Activated T-cell treated with anti-CD3 and anti-CD28 coated beads, Interleukin-2, amount 50 U/mL, for 48 hours (primary cell): ENCODE results near the gene IL17B.
A peak's percentile ranks its signal among the peaks of the same experiment; 100 is the strongest.

Source experiments
- DNase-seq, 2 experiments: peaks; one replicate each; pipeline ENCODE4 v3.0.0-alpha.2; 2020

IL17B gene

DNA sequence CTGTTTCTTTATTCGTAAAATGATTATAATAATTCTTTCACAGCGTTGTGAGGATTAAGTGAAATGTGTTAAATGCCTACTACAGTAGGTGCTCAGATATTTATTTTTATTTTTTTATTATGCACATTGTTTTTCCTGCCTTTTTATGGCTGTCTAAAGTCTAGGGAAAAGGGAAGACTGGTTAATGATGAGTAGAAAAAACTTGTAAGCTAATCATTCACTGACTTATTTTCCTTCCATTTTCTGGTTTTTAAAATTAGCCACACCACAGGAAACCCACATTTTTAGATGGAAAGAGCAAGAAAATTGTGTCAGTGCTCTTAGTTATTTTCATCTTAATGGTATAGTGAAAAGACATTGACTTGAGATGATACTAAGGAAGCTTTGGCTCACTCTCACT, 25.2 kb downstream of the IL17B start:
- no peak for DNase-seq

GRCh38 chr5:149352169-149352568, 26.9 kb downstream of the IL17B start:
- no peak for DNase-seq

GRCh38 chr5:149349382-149349781, 29.7 kb downstream of the IL17B start:
- no peak for DNase-seq

DNA sequence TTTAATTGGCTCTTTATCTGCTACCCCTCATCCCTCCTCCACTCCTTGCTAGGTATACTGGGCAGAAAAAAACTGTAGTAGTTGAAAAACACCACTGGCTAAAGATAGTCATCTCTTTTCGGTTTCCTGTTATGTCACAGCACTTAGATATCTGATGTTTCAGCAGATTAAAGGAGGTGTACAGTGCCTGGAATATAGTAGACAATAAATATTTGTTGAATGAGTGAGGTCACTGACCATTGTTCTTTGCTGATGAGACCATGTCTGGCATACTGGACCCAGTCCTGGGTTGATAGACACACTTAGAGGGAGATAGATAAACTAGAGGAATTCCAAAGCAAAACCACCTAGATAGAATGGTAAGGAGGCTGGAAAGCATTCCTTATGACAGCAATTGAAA, 30.6 kb downstream of the IL17B start:
- DNase-seq: no peak

- no peak for DNase-seq
Observed at GRCh38 chr5:149345892-149346222, 33.2 kb downstream of the IL17B start.

DNA sequence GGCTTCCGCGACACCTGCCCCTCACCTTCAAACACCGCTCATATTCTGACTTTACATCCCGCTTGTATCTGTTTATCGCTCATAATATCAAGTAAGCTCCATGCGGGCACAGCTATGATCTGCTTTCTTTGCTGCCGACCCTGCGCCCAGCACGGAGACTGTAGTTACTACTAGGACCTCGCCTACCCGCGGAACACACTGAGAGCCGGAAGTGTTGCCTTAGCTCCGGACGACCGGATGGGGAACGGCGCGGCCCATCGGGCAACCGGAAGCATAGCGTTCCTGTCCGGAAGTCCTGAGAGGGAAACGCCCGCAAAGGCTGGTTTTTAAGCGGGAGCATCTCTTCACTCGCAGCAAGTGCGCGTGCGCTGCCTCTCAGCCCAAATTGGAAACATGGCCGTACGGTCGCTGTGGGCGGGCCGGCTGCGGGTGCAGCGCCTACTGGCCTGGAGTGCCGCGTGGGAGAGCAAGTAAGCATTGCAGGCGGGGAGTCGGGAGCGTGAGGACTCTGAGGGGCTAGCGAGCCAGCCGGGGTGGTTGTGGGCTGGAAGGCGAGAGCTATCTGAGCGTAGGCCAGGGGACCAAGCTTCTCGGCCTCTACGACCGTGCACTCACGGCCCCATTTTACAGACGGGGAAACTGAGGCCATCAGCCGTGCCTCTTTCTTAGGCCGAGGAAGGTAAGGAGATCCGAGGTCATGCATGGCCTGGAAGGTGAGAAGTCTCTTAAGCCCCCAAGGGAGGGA, 33.8 kb downstream of the IL17B start, which contains the start of gene GRPEL2:
TSS of gene GRPEL2 (plus strand) at position 353 of the 745 bp plus-strand sequence. CDS start at position 394, 41 bp downstream.
- peak; percentile 95 for DNase-seq

- DNase-seq: no peak
Observed at GRCh38 chr5:149344151-149344550, 34.9 kb downstream of the IL17B start.

- DNase-seq: no peak
Observed at GRCh38 chr5:149341876-149342275, 37.2 kb downstream of the IL17B start.

GRCh38 chr5:149340920-149341319, 38.2 kb downstream of the IL17B start:
- no peak for DNase-seq

DNA sequence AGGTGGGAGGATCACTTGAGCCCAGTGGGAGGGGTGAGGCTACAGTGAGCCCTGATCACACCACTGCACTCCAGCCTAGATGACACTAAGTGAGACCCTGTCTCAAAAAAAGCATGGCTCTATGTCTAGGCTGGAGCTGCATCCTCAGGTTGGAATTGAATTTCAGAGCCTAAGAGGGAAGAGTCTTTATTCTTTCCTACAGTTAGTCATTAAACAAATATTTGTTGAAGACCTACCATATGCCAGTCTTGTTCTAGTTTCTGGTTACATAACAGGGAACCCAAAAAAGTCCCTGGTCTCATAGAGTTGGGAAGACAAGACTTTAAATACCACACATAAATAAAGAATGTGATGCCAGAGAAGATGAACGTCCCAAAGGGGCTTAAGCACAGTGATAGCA, 40.7 kb downstream of the IL17B start:
- DNase-seq: no peak

- DNase-seq: no peak
Observed at GRCh38 chr5:149337736-149338135, 41.4 kb downstream of the IL17B start.

DNA sequence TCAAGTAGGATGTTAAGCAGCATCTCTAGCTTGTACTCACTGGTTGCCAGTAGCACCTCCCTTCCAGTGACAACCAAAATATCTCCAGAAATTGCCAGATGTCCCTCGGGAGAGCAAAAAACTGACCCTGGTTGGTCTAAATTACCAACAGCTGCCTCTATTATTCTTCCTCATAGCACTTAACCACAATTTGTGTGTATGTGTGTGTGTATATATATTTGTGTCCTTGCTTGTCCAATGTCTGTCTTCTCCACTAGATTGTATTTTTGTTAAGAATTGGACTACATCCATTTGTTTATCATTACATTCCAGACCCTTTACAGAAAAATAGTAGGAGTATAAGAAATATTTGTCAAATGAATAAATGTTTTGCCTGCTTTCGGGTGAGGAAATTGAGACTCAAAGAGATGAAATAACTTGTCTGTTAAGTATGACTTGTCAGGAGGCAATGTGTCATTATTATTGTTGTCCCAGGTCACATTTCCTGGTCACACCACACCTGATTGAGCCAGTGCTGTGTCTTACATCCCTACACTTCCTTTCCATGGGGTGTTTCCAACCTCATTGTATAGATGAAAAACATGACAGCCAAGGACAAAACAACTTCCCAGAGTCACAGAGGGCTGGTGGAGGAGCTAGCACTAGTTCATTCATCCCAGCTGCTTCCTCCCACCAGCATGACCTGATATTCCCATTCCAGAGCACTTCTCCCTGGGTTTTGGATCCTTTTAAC, 45.2 kb downstream of the IL17B start:
- DNase-seq: no peak

GRCh38 chr5:149328177-149328576, 50.9 kb downstream of the IL17B start:
- no peak for DNase-seq

DNA sequence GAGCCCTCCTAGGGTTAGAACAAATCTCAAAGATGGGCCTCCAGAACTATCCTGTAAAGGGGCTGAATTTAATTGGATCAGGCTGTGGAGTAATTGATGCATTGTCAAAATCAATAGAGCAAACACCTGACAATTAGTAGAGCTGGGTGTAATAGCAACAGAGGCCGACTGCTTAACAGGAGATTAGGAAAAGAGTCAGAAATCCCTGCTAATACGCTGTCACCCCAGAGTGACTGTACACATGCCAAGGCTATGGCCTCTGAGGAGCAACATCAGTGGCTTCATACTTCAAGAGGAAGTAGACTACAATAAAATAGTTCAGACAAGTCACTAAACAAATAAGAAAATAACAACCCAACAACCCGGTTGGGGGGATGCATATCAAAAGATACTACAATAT, 52.5 kb downstream of the IL17B start:
- no peak for DNase-seq

- no peak for DNase-seq
Observed at GRCh38 chr5:149325894-149326293, 53.2 kb downstream of the IL17B start.

- DNase-seq: no peak
Observed at GRCh38 chr5:149325166-149325735, 53.8 kb downstream of the IL17B start.

DNA sequence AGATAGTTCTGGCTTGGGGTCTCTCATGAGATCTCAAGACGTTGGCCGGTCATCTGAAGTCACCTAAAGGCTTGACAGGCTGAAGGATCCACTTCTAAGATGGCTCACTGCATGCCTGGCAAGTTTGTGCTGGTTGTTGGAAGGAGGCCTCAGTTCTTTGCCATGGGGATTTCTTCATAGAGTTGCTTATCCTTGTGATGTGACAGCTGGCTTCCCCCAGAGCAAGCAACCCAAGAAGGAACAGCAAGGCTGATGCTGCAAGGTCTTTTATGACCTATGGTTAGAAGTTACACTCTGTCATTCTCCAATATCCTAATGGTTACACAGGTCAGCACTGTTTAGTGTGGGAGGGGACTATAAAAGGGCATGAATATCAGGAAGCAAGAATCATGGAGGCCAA, 54.5 kb downstream of the IL17B start:
- no peak for DNase-seq
